ENCODE results near the gene POU2F2.

DNA sequence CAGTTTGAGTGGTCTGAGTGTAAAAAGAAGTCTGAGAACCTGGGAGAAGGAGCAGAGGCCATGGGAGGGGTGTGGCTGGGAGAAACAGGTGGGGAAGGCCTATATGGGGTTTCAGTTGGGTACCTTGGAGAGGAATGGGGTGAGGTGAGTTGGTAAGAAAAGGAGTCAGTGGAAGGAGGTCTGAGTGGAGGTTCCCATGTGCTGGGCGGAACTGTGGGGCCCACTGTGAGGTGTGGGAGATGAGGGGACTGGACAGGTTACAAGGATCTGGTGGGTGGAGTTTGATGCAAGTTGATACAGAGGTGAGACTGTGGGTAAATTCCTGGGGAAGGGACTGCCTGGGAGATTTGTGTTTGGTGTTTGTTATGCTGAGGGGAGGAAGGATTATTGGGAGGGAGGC is 54.2 kb downstream of the POU2F2 start:
- TF ChIP-seq CTCF (conservative IDR thresholded peaks at IDR 0.05; ENCODE audit: low read length) (no peak), EZH2phosphoT487 (IDR thresholded peaks at IDR 0.05; ENCODE audit: borderline replicate concordance, low read depth, low read length) (no peak)

Data from OCI-LY7 (cell line).